PC-9 (cell line): Measurements from ENCODE around the gene TAB3. TPM values are rescaled to one million over a fixed set of nuclear protein-coding genes. Genes with fewer than 3 reads are reported as not detected.

Experiments used
- BruUV-seq: library from RNA; stranded (reverse); fragments of 400-500 nt; replicated peaks from 2 replicates; lab custom pipeline; 2021; lab: Mats Ljungman, UMichigan
- CTCF ChIA-PET: fragments of 300-600 bp; sonication (Branson Sonifier 250); formaldehyde crosslinking; loops from one replicate; lab custom pipeline; 2022; ENCODE audit warnings: antibody characterized with exemption; lab: Charles Lee
- POLR2A ChIA-PET: fragments of 300-600 bp; sonication (Branson Sonifier 250); formaldehyde crosslinking; loops from one replicate; lab custom pipeline; 2022; ENCODE audit warnings: antibody characterized with exemption; ENCODE audit not compliant: unreplicated experiment; lab: Charles Lee
- DNase-seq, 2 experiments: peaks; one replicate each; pipeline versions ENCODE4 v3.0.0 to v3.0.0-alpha.2; 2015 to 2022; ENCODE audit warnings: mixed read lengths in 1 of 2
- H2AFZ ChIP-seq: fragments of 200-600 bp; sonication (generic); 2 replicates; pipeline ENCODE4 v1.8.1; 2017; ENCODE audit warnings: antibody characterized with exemption
- H3F3A ChIP-seq: fragments of 200-600 bp; sonication (generic); 2 replicates; pipeline ENCODE4 v1.8.1; 2017; ENCODE audit warnings: antibody characterized with exemption, mild to moderate bottlenecking, low read depth; ENCODE audit not compliant: insufficient read depth
- H3K27ac ChIP-seq: fragments of 200-600 bp; sonication (generic); 2 replicates; pipeline ENCODE4 v1.6.1; 2016; ENCODE audit warnings: mixed run types
- H3K27me3 ChIP-seq: fragments of 200-600 bp; sonication (generic); 2 replicates; pipeline ENCODE4 v1.6.1; 2016; ENCODE audit warnings: low read depth, mixed run types; ENCODE audit not compliant: insufficient read depth
- H3K36me3 ChIP-seq: fragments of 200-600 bp; sonication (generic); 2 replicates; pipeline ENCODE4 v1.6.1; 2016; ENCODE audit warnings: low read depth, mixed run types
- H3K4me1 ChIP-seq: fragments of 200-600 bp; sonication (generic); replicated peaks from 2 replicates; pipeline ENCODE4 v1.6.1; 2016; ENCODE audit warnings: mixed run types; ENCODE audit not compliant: insufficient read depth
- H3K4me2 ChIP-seq: fragments of 200-600 bp; sonication (generic); 2 replicates; pipeline ENCODE4 v1.6.1; 2017; ENCODE audit warnings: mixed run types
- H3K4me3 ChIP-seq: fragments of 200-600 bp; sonication (generic); 2 replicates; pipeline ENCODE4 v1.6.1; 2016; ENCODE audit warnings: mixed run types
- H3K79me2 ChIP-seq: fragments of 200-600 bp; sonication (generic); 2 replicates; pipeline ENCODE4 v1.6.1; 2017; ENCODE audit warnings: low read depth, mixed run types
- H3K9me2 ChIP-seq: fragments of 200-600 bp; sonication (generic); 2 replicates; pipeline ENCODE4 v1.8.1; 2017; ENCODE audit warnings: mild to moderate bottlenecking; ENCODE audit not compliant: insufficient read depth
- H3K9me3 ChIP-seq: fragments of 200-600 bp; sonication (generic); 2 replicates; pipeline ENCODE4 v1.8.1; 2016; ENCODE audit warnings: low read depth; ENCODE audit not compliant: insufficient read depth
- H4K20me1 ChIP-seq: fragments of 200-600 bp; sonication (generic); 2 replicates; pipeline ENCODE4 v1.8.1; 2017; ENCODE audit not compliant: insufficient read depth
- EZH2 ChIP-seq: fragments of 200-600 bp; sonication (generic); IDR thresholded peaks from 2 replicates; pipeline ENCODE4 v1.8.0; 2017; ENCODE audit warnings: antibody characterized with exemption, low read depth
- intact Hi-C: fragments of 100-400 bp; cut with micrococcal nuclease; formaldehyde crosslinking; loops from one replicate; pipeline ENCODE4 v1.10.0; 2022; ENCODE audit not compliant: unreplicated experiment
- total RNA-seq: library from RNA; stranded (reverse); gene quantifications from 2 replicates; pipeline ENCODE4 v1.2.3, GENCODE V29; 2021
- TF ChIP-seq, protein P1 (sequence below): fragments of 200-600 bp; sonication (generic); conservative IDR thresholded peaks from 2 replicates; pipeline ENCODE4 v1.6.1; 2017; ENCODE audit warnings: mixed run types, antibody characterized with exemption, mild to moderate bottlenecking, moderate library complexity

Gene TAB3
- total RNA-seq, 1 experiment from 2014 or later, result 50.8 TPM

DNA sequence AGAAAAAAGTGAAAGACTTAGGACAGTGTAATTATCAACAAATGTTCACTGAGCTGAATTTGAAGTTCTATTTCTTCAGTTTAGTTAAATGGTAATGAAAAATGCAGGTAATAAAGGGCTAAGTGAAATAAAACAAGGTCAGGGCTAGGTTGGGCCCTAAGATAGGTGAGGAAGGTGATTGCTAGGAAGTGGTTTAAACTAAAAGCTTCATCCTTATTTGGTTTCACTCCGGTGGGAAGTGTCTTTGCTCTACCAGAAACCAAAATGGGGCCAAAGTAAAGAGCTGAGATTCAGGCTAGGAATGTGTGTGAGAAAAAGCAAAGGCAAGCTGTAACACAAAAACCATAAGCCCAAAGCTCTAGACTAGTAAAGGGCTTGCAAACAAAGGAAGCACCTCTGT is 31.0 kb downstream of the TAB3 start:
- H3K27me3 ChIP-seq, result no peaks in the 10 kb centered on the region
- TF ChIP-seq EZH2, result no peak
- TF ChIP-seq, protein P1, sequence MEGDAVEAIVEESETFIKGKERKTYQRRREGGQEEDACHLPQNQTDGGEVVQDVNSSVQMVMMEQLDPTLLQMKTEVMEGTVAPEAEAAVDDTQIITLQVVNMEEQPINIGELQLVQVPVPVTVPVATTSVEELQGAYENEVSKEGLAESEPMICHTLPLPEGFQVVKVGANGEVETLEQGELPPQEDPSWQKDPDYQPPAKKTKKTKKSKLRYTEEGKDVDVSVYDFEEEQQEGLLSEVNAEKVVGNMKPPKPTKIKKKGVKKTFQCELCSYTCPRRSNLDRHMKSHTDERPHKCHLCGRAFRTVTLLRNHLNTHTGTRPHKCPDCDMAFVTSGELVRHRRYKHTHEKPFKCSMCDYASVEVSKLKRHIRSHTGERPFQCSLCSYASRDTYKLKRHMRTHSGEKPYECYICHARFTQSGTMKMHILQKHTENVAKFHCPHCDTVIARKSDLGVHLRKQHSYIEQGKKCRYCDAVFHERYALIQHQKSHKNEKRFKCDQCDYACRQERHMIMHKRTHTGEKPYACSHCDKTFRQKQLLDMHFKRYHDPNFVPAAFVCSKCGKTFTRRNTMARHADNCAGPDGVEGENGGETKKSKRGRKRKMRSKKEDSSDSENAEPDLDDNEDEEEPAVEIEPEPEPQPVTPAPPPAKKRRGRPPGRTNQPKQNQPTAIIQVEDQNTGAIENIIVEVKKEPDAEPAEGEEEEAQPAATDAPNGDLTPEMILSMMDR, result no peak
- no TSS peak for BruUV-seq
- CTCF ChIA-PET, result no interaction called here
- no peak for DNase-seq
- H3K36me3 ChIP-seq, result peaks cover 16% of the 10 kb centered on the region
- intact Hi-C loops, result no loop called here
- H3K4me3 ChIP-seq, result no peak overlapping the region
- POLR2A ChIA-PET, result no interaction called here
- no peaks in the 10 kb centered on the region for H3K79me2 ChIP-seq
- no peaks in the 10 kb centered on the region; the same call in 1 of the 2 replicates for H4K20me1 ChIP-seq
- no peak overlapping the region for H3K27ac ChIP-seq
- H3K9me2 ChIP-seq, result no peaks in the 10 kb centered on the region
- no peak overlapping the region for H2AFZ ChIP-seq
- H3K4me1 ChIP-seq, result no peaks in the 10 kb centered on the region
- H3F3A ChIP-seq, result no peaks in the 10 kb centered on the region
- H3K4me2 ChIP-seq, result no peak overlapping the region
- no peaks in the 10 kb centered on the region for H3K9me3 ChIP-seq

DNA sequence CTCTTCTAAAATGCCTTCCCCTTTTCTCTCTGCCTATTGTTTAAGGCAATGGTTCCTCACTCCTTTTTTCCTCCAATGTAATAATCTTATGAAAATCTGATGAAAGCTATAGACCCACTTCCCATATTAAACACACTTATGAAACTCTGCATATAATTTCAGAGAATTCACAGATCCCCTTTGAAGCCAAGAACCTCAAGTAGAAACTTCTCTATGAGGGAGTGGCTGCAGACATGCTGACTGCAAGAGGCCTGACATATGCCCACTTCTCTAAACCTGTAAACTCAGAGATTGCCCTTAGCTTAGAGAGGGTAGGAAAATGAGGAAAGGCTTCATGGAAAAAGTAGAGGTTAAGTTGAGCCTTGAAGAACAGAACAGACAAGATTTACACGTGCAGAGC is 37.6 kb downstream of the TAB3 start:
- ChIA-PET CTCF (no interaction called here), POLR2A (no interaction called here)
- Histone ChIP-seq H3K79me2 (no peaks in the 10 kb centered on the region), H3K4me3 (no peak overlapping the region), H3K27ac (no peak overlapping the region), H3K9me2 (no peaks in the 10 kb centered on the region), H3K9me3 (no peaks in the 10 kb centered on the region; the same call in 1 of the 2 replicates), H3K4me2 (no peak overlapping the region), H2AFZ (no peak overlapping the region), H3K27me3 (no peaks in the 10 kb centered on the region), H3K4me1 (no peaks in the 10 kb centered on the region), H3K36me3 (peaks cover 16% of the 10 kb centered on the region), H4K20me1 (no peaks in the 10 kb centered on the region), H3F3A (no peaks in the 10 kb centered on the region)
- DNase-seq, result no peak
- BruUV-seq, result no TSS peak
- intact Hi-C loops, result no loop called here
- TF ChIP-seq, protein P1, result no peak
- no peak for TF ChIP-seq EZH2

DNA sequence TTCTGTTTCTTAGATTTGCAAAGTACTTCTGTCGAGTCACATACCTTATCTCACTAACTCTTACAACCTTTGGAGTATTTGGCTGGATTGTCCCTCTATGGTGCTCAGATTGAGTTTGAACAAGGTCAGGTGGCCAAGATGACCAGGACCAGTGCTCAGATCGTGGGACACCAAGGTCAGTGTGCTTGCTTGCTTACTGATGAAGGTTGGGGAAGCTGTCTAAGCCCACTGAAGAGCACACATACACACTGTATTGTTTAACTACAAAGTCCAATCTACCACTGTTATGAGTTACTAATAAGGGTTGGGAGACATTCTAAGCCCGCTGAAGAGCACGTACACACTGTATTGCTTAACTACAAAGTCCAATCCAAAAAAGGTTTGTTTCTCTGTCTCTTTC is 53.7 kb downstream of the TAB3 start:
- ChIA-PET CTCF (no interaction called here), POLR2A (no interaction called here)
- Histone ChIP-seq H3K4me1 (no peaks in the 10 kb centered on the region), H4K20me1 (no peaks in the 10 kb centered on the region), H2AFZ (no peak overlapping the region), H3K27me3 (no peaks in the 10 kb centered on the region), H3K9me2 (no peaks in the 10 kb centered on the region), H3K36me3 (peaks cover 10% of the 10 kb centered on the region), H3F3A (0 out of 2 replicates have a peak, but pooled peaks cover 4% of the 10 kb centered on the region), H3K27ac (no peak overlapping the region), H3K9me3 (no peaks in the 10 kb centered on the region), H3K4me2 (no peak overlapping the region), H3K4me3 (no peak overlapping the region), H3K79me2 (no peaks in the 10 kb centered on the region)
- intact Hi-C loops, result no loop called here
- DNase-seq, result no peak
- BruUV-seq, result no TSS peak
- no peak for TF ChIP-seq EZH2
- TF ChIP-seq, protein P1, result no peak
